B cell (primary cell): Measurements from ENCODE around the gene SATB2. TPM values are rescaled to one million over a fixed set of nuclear protein-coding genes. Genes with fewer than 3 reads are reported as not detected.

ENCODE experiments used
- ATAC-seq: fragments of 200-7000 bp; cut with Tn5 transposase; one replicate; pipeline ENCODE4 v1.10.0; 2021; ENCODE audit warnings: low read depth, mild to moderate bottlenecking, moderate number of reproducible peaks, moderate library complexity
- CTCF ChIA-PET: fragments of 350-600 bp; sonication (Branson Sonifier 250); formaldehyde crosslinking; loops from one replicate; lab custom pipeline; 2021; ENCODE audit warnings: antibody characterized with exemption, inconsistent platforms; lab: Charles Lee
- POLR2A ChIA-PET: fragments of 350-600 bp; sonication (Branson Sonifier 250); formaldehyde crosslinking; loops from one replicate; lab custom pipeline; 2021; ENCODE audit warnings: antibody characterized with exemption; lab: Charles Lee
- DNase-seq: peaks from one replicate; pipeline ENCODE4 v3.0.0; 2013
- H2AFZ ChIP-seq: 2 replicates; pipeline ENCODE4 v1.6.1; 2012; ENCODE audit warnings: mild to moderate bottlenecking, low read depth, low read length; ENCODE audit not compliant: insufficient read depth, poor library complexity, severe bottlenecking
- H3K27ac ChIP-seq, 2 donors: 1 replicate in 1 of 2; 2 replicates in 1 of 2; pipeline ENCODE4 v1.5.1; 2012 to 2013; ENCODE audit warnings: low read length in 2 of 2, mild to moderate bottlenecking in 2 of 2, moderate library complexity in 1 of 2
- H3K27me3 ChIP-seq, 4 experiments: fragments of 200-600 bp in 1 of 4; sonication (generic) in 1 of 4; replicated peaks in 1 of 4; 1 replicate in 2 of 4; 2 replicates in 2 of 4; pipeline versions ENCODE4 v1.6.1 to v1.7.0; 2013 to 2016; ENCODE audit warnings: low read length in 3 of 4, mild to moderate bottlenecking in 2 of 4, mixed read lengths in 1 of 4, moderate library complexity in 1 of 4; ENCODE audit not compliant: insufficient read depth in 4 of 4, control insufficient read depth in 3 of 4; ENCODE audit errors: control extremely low read depth in 1 of 4
- H3K36me3 ChIP-seq, 2 experiments: replicated peaks in 1 of 2; 1 replicate in 1 of 2; 2 replicates in 1 of 2; pipeline versions ENCODE4 v1.6.1 to v1.7.1; 2013; ENCODE audit warnings: low read length in 1 of 2; ENCODE audit not compliant: insufficient read depth in 2 of 2, control insufficient read depth in 1 of 2; ENCODE audit errors: control extremely low read depth in 1 of 2, extremely low read depth in 1 of 2
- H3K4me1 ChIP-seq, 2 donors: fragments of 200-600 bp in 1 of 2; sonication (generic) in 1 of 2; 1 replicate in 1 of 2; 2 replicates in 1 of 2; pipeline versions ENCODE4 v1.5.1 to v1.6.1; 2013 to 2017; ENCODE audit warnings: low read length in 2 of 2; ENCODE audit not compliant: control insufficient read depth in 2 of 2, insufficient read depth in 2 of 2
- H3K4me2 ChIP-seq: replicated peaks from 2 replicates; pipeline ENCODE3; 2012; ENCODE audit warnings: mild to moderate bottlenecking, low read depth, low read length; ENCODE audit not compliant: poor library complexity, severe bottlenecking
- H3K4me3 ChIP-seq, 5 experiments: fragments of 200-600 bp in 1 of 5; sonication (generic) in 1 of 5; 1 replicate in 3 of 5; 2 replicates in 2 of 5; pipeline versions ENCODE4 v1.5.1 to v1.7.0; 2011 to 2016; ENCODE audit warnings: low read length in 4 of 5, mild to moderate bottlenecking in 4 of 5, low read depth in 2 of 5, control low read depth in 1 of 5, moderate library complexity in 1 of 5; ENCODE audit not compliant: insufficient read depth in 1 of 5; ENCODE audit errors: control extremely low read depth in 1 of 5, extremely low read depth in 1 of 5
- H3K79me2 ChIP-seq: fragments of 200-600 bp; sonication (generic); one replicate; pipeline ENCODE4 v1.6.0; 2016; ENCODE audit warnings: low read length; ENCODE audit not compliant: control insufficient read depth, insufficient read depth
- H3K9ac ChIP-seq: fragments of 200-600 bp; sonication (generic); 2 replicates; pipeline ENCODE4 v1.6.1; 2017; ENCODE audit warnings: mild to moderate bottlenecking, low read length, moderate library complexity
- H3K9me3 ChIP-seq, 3 donors: one replicate each; pipeline versions ENCODE4 v1.6.1 to v1.7.1; 2013; ENCODE audit warnings: low read length in 2 of 3; ENCODE audit not compliant: control insufficient read depth in 2 of 3, insufficient read depth in 1 of 3; ENCODE audit errors: control extremely low read depth in 1 of 3
- H4K20me1 ChIP-seq: 2 replicates; pipeline ENCODE4 v1.6.0; 2012; ENCODE audit warnings: mild to moderate bottlenecking, low read length; ENCODE audit not compliant: insufficient read depth, control insufficient read depth, poor library complexity, severe bottlenecking
- H3K27ac Mint-ChIP-seq: one replicate; pipeline ENCODE4 v1.8.0; 2021; ENCODE audit warnings: mixed read lengths
- H3K27me3 Mint-ChIP-seq: one replicate; pipeline ENCODE4 v1.8.0; 2021; ENCODE audit warnings: mixed read lengths
- H3K4me1 Mint-ChIP-seq: one replicate; pipeline ENCODE4 v1.8.0; 2021; ENCODE audit warnings: mixed read lengths
- H3K4me3 Mint-ChIP-seq: one replicate; pipeline ENCODE4 v1.8.0; 2021; ENCODE audit warnings: mixed read lengths
- H3K9me3 Mint-ChIP-seq: one replicate; pipeline ENCODE4 v1.8.0; 2022; ENCODE audit warnings: mixed read lengths; ENCODE audit not compliant: insufficient read depth
- CTCF ChIP-seq: fragments of 200-600 bp; IDR thresholded peaks from one replicate; pipeline ENCODE4 v1.8.0; 2022; ENCODE audit warnings: antibody characterized with exemption, mild to moderate bottlenecking
- EZH2 ChIP-seq: IDR thresholded peaks from 2 replicates; pipeline ENCODE4 v1.6.1; 2012; ENCODE audit warnings: borderline replicate concordance, low read depth, mild to moderate bottlenecking, moderate library complexity, low read length; ENCODE audit not compliant: insufficient read depth, poor library complexity, severe bottlenecking
- WGBS: methylation state at CpG from one replicate; pipeline ENCODE4 v1.1.5; 2013; ENCODE audit warnings: missing lambda C conversion rate; ENCODE audit not compliant: insufficient coverage; 5-methylcytosine and 5-hydroxymethylcytosine counted together
- intact Hi-C: fragments of 100-400 bp; cut with micrococcal nuclease; formaldehyde crosslinking; loops from one replicate; pipeline ENCODE4 v1.10.0; 2022
- polyA plus RNA-seq: library from polyadenylated mRNA; depleted of rRNA; stranded (reverse); fragments of >200 nt; gene quantifications from 2 replicates; pipeline ENCODE4 v1.2.3, GENCODE V29; 2012
- total RNA-seq, 2 donors: library from RNA; stranded (reverse); fragments of 120-200 nt in 1 of 2; gene quantifications; 1 replicate in 1 of 2; 2 replicates in 1 of 2; pipeline versions ENCODE4 v1.2.3 to v1.2.4, GENCODE V29; 2013 to 2022

The SATB2 gene
- total and polyA plus RNA-seq, 2 donors (not counting 1 experiment from before 2014, with no cell fraction given) = 0.13 to 0.49 TPM

DNA sequence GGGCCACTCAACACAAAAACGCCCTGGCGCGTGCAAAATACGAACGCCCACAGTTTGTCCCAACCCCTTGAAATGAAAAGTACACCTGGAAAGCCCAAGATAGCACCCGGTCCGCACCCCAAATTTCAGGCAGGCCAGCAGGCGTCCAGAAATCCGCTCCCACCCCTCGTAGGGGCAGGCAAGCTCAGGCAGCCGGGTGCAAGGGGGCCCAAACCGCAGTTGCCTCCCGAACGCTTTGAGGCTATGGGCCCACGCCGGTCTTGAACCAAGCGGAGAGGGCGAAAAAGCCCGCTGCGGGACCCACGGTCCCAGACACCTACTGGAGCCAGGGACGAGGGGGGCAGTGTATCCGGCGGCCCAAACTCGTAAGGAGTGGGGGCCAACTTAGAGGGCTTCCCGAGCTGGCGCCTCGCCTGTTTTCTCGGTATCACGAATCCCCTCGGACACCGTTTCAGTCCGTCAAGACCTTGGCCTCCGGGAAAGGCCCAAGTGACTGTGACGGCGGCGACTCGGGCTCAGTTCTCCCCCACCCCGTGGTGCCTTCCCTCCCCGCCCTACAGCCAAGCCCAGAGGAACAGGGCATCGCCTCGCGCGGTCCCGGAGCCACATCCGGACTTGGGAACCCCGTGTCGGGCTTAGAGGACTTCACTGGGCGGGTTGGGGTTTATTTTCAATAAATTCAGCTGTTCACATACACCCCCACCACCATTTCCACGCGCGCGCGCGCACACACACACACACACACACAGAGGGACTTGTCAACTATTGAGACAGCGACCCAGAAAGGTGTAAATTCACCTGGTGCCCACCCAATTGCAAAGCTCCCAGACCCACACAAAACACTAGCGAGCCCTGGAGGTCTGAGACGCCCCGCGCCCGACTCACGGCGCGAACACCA lies 6.2 kb upstream of the SATB2 start:
- ChIA-PET POLR2A (no interaction called here), CTCF (interaction anchor here (1.3 kb wide), 1 partner anchor 21 kb away, joined by 3 read pairs; no protein-coding TSS in a partner anchor)
- H3K27ac Mint-ChIP-seq = no peak overlapping the region
- Histone ChIP-seq H3K9me3 (peaks cover 1 to 71% (median 20%) of the 10 kb centered on the region in 3 donors), H3K27me3 (peaks cover 0 to 89% (median 81%) of the 10 kb centered on the region in 4 experiments), H3K4me1 (peaks cover 30 to 43% of the 10 kb centered on the region in 2 donors), H3K79me2 (no peaks in the 10 kb centered on the region), H4K20me1 (no peaks in the 10 kb centered on the region), H3K36me3 (no peaks in the 10 kb centered on the region), H2AFZ (no peak overlapping the region), H3K27ac (no peak overlapping the region), H3K4me2 (peak overlapping the region; percentile 61), H3K4me3 (peak overlapping the region in 1 of 5 experiments; percentile 38), H3K9ac (no peak overlapping the region)
- peaks cover 7% of the 10 kb centered on the region for H3K9me3 Mint-ChIP-seq
- ATAC-seq (no peak), DNase-seq (no peak)
- H3K4me1 Mint-ChIP-seq = peaks cover 17% of the 10 kb centered on the region
- WGBS = 12% methylated on average over 63 of the region's 64 CpGs
- TF ChIP-seq EZH2 (peak; percentile 48), CTCF (no peak)
- H3K4me3 Mint-ChIP-seq = no peak overlapping the region
- H3K27me3 Mint-ChIP-seq = peaks cover 61% of the 10 kb centered on the region
- intact Hi-C loops = no loop called here
